SJSA1 (cell line): Measurements from ENCODE around the gene NOL4L. TPM values are rescaled to one million over a fixed set of nuclear protein-coding genes. Genes with fewer than 3 reads are reported as not detected.

ENCODE experiments used
- total RNA-seq: library from RNA; depleted of rRNA; stranded (reverse); fragments of >200 nt; shearing (Covaris generic); gene quantifications from 2 replicates; pipeline ENCODE4 v1.2.3, GENCODE V29; 2014; rRNA removed

The NOL4L gene
- total RNA-seq, 1 experiment from 2014 or later, result 11.4 TPM

Other genes starting within 250 kb of the NOL4L start
- 19.9 and 35.2 TPM in 2 replicates for gene ASXL1, start 227.0 kb downstream of the NOL4L start, total RNA-seq
- gene C20orf203, start 88.6 kb upstream of the NOL4L start, total RNA-seq, result not detected in 2 replicates
- 43.8 and 53.3 TPM in 2 replicates for gene COMMD7, start 158.1 kb upstream of the NOL4L start, total RNA-seq
- gene DNMT3B, start 177.1 kb upstream of the NOL4L start, total RNA-seq, result 2.6 and 5.6 TPM in 2 replicates
- 250 and 275 TPM in 2 replicates for gene MAPRE1, start 234.6 kb upstream of the NOL4L start, total RNA-seq